Endothelial cell of umbilical vein (primary cell): Measurements from ENCODE around the gene SLC10A1.

ENCODE experiments used
- GATA2 ChIP-seq: IDR thresholded peaks from 2 replicates; pipeline ENCODE4 v1.7.0; 2011; ENCODE audit warnings: low read depth, mild to moderate bottlenecking, moderate library complexity, mixed read lengths, low read length; ENCODE audit not compliant: insufficient read length, insufficient read depth
- POLR2A ChIP-seq: IDR thresholded peaks from 2 replicates; pipeline ENCODE4 v1.6.1; 2012; ENCODE audit warnings: low read depth, mild to moderate bottlenecking, control low read depth, low read length
- POLR2AphosphoS5 ChIP-seq: IDR thresholded peaks from 2 replicates; pipeline ENCODE4 v1.6.1; 2012; ENCODE audit warnings: low read depth, mild to moderate bottlenecking, control low read depth, low read length, moderate library complexity; ENCODE audit not compliant: insufficient read depth
- TF ChIP-seq, protein P1 (sequence below), 2 donors: IDR thresholded peaks; 1 replicate in 1 of 2; 2 replicates in 1 of 2; pipeline ENCODE4 v1.5.1; 2011; ENCODE audit warnings: low read length in 2 of 2, mild to moderate bottlenecking in 2 of 2, moderate library complexity in 2 of 2, control low read depth in 1 of 2, inconsistent platforms in 1 of 2, low read depth in 1 of 2; ENCODE audit not compliant: insufficient read depth in 1 of 2; ENCODE audit errors: extremely low read depth in 1 of 2

DNA sequence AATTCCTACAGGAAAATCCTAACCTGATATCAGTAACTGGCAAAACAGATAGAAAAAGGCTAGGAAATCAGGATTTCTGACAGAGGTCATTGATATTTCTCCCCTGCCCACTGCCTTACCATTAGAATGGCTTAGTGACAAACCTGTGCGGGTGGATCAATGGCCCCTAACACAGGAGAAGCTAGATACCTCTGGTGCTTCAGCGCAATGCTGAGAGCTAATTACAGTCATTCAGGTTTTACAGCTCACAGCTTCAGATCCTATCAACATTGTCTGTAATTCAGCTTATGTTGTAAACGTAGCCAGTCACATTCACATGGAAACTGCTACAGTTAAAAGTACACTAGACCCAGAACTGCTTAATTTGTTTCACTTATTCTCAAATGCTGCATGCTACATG lies 17.4 kb upstream of the SLC10A1 start:
- TF ChIP-seq, protein P1, sequence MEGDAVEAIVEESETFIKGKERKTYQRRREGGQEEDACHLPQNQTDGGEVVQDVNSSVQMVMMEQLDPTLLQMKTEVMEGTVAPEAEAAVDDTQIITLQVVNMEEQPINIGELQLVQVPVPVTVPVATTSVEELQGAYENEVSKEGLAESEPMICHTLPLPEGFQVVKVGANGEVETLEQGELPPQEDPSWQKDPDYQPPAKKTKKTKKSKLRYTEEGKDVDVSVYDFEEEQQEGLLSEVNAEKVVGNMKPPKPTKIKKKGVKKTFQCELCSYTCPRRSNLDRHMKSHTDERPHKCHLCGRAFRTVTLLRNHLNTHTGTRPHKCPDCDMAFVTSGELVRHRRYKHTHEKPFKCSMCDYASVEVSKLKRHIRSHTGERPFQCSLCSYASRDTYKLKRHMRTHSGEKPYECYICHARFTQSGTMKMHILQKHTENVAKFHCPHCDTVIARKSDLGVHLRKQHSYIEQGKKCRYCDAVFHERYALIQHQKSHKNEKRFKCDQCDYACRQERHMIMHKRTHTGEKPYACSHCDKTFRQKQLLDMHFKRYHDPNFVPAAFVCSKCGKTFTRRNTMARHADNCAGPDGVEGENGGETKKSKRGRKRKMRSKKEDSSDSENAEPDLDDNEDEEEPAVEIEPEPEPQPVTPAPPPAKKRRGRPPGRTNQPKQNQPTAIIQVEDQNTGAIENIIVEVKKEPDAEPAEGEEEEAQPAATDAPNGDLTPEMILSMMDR (IDR thresholded peaks at IDR 0.05; ENCODE audit: extremely low read depth in 1 of 2, insufficient read depth in 1 of 2, low read depth in 1 of 2, low read length in 2 of 2): no peak
- no peak for TF ChIP-seq GATA2
- TF ChIP-seq POLR2A: no peak
- TF ChIP-seq POLR2AphosphoS5: no peak
